ENCODE measurements around the gene BPIFA2. TPM values are rescaled to one million over a fixed set of nuclear protein-coding genes. Genes with fewer than 3 reads are reported as not detected.

BPIFA2 gene
- total RNA-seq, 6 experiments from 2014 or later: not detected

DNA sequence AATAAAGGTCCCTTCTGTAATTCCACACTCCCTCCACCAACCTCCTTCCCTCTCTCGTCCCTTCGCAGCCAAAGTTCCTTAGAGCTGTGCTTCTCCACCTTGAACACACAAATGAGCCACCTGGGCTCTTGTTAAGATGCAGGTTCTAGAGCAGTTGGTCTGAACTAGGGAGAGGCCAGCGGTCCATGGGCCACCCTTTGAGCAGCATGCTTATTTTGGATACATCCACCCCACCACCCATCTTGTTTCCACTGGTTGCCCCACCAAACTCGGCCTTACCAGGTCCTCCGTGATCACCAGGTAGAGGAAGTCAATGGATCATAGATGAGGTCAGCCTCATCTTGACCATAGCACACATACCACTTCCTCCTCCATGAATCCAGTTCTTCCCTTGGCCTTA is 7.3 kb upstream of the BPIFA2 start:
- no peak overlapping the region for H3K27ac Mint-ChIP-seq
- H3K9me3 Mint-ChIP-seq: no peaks in the 10 kb centered on the region
- DNase-seq: no peak
- no peaks in the 10 kb centered on the region for H3K4me1 Mint-ChIP-seq (ENCODE audit: low read depth)
- no peak overlapping the region for H3K4me3 Mint-ChIP-seq
- H3K36me3 Mint-ChIP-seq (ENCODE audit: low read depth): no peaks in the 10 kb centered on the region
- TF ChIP-seq, protein P1, sequence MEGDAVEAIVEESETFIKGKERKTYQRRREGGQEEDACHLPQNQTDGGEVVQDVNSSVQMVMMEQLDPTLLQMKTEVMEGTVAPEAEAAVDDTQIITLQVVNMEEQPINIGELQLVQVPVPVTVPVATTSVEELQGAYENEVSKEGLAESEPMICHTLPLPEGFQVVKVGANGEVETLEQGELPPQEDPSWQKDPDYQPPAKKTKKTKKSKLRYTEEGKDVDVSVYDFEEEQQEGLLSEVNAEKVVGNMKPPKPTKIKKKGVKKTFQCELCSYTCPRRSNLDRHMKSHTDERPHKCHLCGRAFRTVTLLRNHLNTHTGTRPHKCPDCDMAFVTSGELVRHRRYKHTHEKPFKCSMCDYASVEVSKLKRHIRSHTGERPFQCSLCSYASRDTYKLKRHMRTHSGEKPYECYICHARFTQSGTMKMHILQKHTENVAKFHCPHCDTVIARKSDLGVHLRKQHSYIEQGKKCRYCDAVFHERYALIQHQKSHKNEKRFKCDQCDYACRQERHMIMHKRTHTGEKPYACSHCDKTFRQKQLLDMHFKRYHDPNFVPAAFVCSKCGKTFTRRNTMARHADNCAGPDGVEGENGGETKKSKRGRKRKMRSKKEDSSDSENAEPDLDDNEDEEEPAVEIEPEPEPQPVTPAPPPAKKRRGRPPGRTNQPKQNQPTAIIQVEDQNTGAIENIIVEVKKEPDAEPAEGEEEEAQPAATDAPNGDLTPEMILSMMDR (IDR thresholded peaks at IDR 0.05): no peak
- H3K27me3 Mint-ChIP-seq (ENCODE audit: insufficient read depth): peaks cover 31% of the 10 kb centered on the region

DNA sequence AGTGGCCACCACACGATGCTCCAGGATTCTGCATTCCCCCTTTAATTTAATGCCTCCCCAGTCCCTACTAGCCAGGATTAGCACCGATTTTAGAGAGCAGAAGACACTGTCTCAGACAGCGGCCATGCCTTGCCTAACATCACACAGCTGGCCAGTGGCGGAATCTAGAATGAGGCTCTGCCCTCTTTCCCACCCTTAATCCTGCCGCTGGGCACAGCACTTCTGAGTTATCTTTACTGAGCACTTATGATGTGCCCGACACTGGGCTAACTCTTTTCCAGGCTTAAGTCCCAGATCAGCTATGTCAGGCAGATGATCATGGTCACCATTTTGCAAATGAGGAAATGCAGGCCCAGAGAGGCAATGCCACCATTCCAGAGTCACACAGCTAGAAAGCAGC is 5.6 kb upstream of the BPIFA2 start:
- Mint-ChIP-seq H3K4me3 (no peak overlapping the region), H3K27me3 (ENCODE audit: insufficient read depth) (peaks cover 31% of the 10 kb centered on the region), H3K27ac (no peak overlapping the region), H3K4me1 (ENCODE audit: low read depth) (no peaks in the 10 kb centered on the region), H3K36me3 (ENCODE audit: low read depth) (no peaks in the 10 kb centered on the region), H3K9me3 (no peaks in the 10 kb centered on the region)
- TF ChIP-seq, protein P1 (IDR thresholded peaks at IDR 0.05): no peak
- no peak for DNase-seq

DNA sequence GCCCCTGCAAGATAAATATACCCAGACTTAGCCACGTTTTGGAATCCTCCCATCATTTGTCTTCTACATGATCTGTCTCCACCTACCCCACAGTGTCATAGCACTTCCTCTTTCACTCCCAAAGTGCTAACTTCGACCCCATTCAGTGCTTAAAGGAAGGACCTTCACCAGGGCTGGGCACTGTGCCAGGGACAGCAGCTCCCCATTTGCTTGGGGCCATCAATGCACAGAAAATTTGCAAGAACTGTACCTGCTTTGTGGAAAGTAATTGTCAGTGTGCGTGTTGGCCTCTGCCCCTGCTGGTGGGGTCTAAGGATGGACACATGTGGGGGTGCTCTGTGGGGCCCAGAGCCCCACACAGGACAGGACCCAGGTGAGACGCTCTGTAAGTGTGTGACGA is 5.2 kb upstream of the BPIFA2 start:
- Mint-ChIP-seq H3K9me3 (no peaks in the 10 kb centered on the region), H3K27ac (no peak overlapping the region), H3K27me3 (ENCODE audit: insufficient read depth) (peaks cover 31% of the 10 kb centered on the region), H3K4me3 (no peak overlapping the region), H3K4me1 (ENCODE audit: low read depth) (no peaks in the 10 kb centered on the region), H3K36me3 (ENCODE audit: low read depth) (no peaks in the 10 kb centered on the region)
- DNase-seq: no peak
- TF ChIP-seq, protein P1 (IDR thresholded peaks at IDR 0.05): no peak

DNA sequence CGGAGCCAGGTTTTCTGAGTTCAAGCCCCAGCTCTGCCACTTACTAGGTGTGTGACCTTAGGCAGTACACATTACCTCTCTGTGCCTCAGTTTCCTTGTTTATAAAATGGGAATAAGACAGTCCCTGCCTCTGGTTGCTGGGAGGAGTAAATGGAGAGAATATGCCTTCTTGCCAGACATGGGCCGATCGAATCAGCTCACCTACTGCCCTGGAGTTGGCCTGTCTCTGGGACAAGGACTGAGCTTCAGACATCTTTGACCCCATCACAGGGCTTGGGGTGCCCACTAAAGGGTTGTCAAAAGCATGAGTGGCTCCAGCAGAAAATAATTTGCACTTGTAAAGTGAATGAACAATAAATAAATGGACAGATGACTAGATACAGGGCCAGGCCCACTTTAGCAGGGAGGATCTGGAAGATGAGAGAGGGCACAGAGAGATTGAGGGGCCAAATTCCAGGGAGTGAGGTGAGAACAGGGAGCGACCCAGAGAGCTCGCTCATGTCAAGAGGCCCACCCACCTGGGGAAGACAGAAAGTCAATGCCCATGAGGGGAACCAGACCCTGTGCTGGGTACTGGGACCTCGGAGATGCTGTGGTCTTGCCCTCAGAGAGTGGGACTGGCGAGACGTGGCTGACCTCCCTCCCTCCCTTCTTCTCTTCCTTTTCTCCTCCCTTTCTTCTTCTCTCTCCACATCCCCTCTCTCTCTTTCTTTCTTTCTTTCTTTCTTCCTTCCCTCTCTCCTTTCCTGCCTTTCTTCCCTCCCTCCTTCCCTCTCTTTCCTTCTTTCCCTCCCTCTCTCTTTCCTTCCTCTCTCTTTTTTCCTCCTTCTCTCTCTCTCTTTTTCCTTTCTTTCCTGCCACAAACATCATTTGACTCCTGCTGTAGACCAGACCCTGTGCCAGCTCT is 3.9 kb upstream of the BPIFA2 start:
- no peak for DNase-seq
- no peaks in the 10 kb centered on the region for H3K4me1 Mint-ChIP-seq (ENCODE audit: low read depth)
- H3K36me3 Mint-ChIP-seq (ENCODE audit: low read depth): peaks cover 7% of the 10 kb centered on the region
- H3K9me3 Mint-ChIP-seq: peaks cover 8% of the 10 kb centered on the region
- no peak overlapping the region for H3K27ac Mint-ChIP-seq
- H3K4me3 Mint-ChIP-seq: no peak overlapping the region
- H3K27me3 Mint-ChIP-seq (ENCODE audit: insufficient read depth): peaks cover 27% of the 10 kb centered on the region
- TF ChIP-seq, protein P1 (IDR thresholded peaks at IDR 0.05): no peak

DNA sequence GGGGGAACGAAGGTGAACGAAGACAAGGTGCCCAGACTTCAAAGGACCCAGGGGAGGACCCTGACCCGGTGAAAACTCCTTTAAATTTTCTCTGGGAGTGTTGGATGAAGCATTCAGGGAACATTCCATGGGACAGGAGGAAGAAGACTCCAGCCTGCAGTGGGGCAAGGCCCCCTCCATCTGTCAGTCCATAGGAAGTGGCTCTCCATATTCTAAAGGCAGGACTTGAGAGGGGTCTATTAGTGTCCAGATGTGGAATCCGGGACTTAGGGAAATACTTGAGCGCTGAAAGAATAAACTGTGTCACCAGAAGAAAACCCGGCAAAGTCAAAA is 3.2 kb upstream of the BPIFA2 start:
- no peak overlapping the region for H3K27ac Mint-ChIP-seq
- H3K27me3 Mint-ChIP-seq (ENCODE audit: insufficient read depth): peaks cover 27% of the 10 kb centered on the region

More for the DNA sequence above, 3.2 kb upstream of the BPIFA2 start:
- peaks cover 9% of the 10 kb centered on the region for H3K36me3 Mint-ChIP-seq (ENCODE audit: low read depth)
- peaks cover 9% of the 10 kb centered on the region for H3K9me3 Mint-ChIP-seq
- H3K4me1 Mint-ChIP-seq (ENCODE audit: low read depth): no peaks in the 10 kb centered on the region
- no peak for DNase-seq
- TF ChIP-seq, protein P1 (IDR thresholded peaks at IDR 0.05): no peak
- H3K4me3 Mint-ChIP-seq: no peak overlapping the region
